SK-N-SH treated with all-trans-retinoic acid at 6 μM for 48 hours (cell line): ENCODE data around the gene FGF22.

ENCODE experiments used
- ATAC-seq: fragments of 200-7000 bp; cut with Tn5 transposase; 3 replicates; pipeline ENCODE4 v1.9.1; 2020; ENCODE audit warnings: mild to moderate bottlenecking, moderate library complexity
- ARNTL ChIP-seq: fragments of 450-650 bp; formaldehyde crosslinking; IDR thresholded peaks from 2 replicates; pipeline ENCODE4 v1.5.0; 2020; ENCODE audit warnings: low read depth, mild to moderate bottlenecking, moderate library complexity, borderline replicate concordance
- BACH2 ChIP-seq: fragments of 250-450 bp; sonication (Bioruptor Pico); IDR thresholded peaks from 2 replicates; pipeline ENCODE4 v1.9.0; 2021; ENCODE audit warnings: mild to moderate bottlenecking, borderline replicate concordance
- CSDC2 ChIP-seq: fragments of 250-450 bp; sonication (Bioruptor Pico); IDR thresholded peaks from 2 replicates; pipeline ENCODE4 v1.5.0; 2020; ENCODE audit warnings: mild to moderate bottlenecking, moderate library complexity
- CSRNP3 ChIP-seq: fragments of 250-450 bp; sonication (Bioruptor Pico); IDR thresholded peaks from 2 replicates; pipeline ENCODE4 v1.5.1; 2021; ENCODE audit warnings: mild to moderate bottlenecking, moderate library complexity
- ESRRG ChIP-seq: fragments of 250-450 bp; sonication (Bioruptor Pico); IDR thresholded peaks from 2 replicates; pipeline ENCODE4 v1.6.1; 2021; ENCODE audit warnings: mild to moderate bottlenecking
- ISL1 ChIP-seq: fragments of 250-450 bp; sonication (Bioruptor Pico); IDR thresholded peaks from 2 replicates; pipeline ENCODE4 v2.1.2; 2022; ENCODE audit warnings: mild to moderate bottlenecking, moderate library complexity
- OSR1 ChIP-seq: fragments of 250-450 bp; sonication (Bioruptor Pico); IDR thresholded peaks from 2 replicates; pipeline ENCODE4 v1.8.0; 2022; ENCODE audit warnings: moderate library complexity, mild to moderate bottlenecking, inconsistent platforms
- POU6F1 ChIP-seq: fragments of 250-450 bp; sonication (Bioruptor Pico); IDR thresholded peaks from 2 replicates; pipeline ENCODE4 v1.8.0; 2021; ENCODE audit warnings: low read depth, mild to moderate bottlenecking, moderate library complexity, borderline replicate concordance
- PPARA ChIP-seq: fragments of 250-450 bp; sonication (Bioruptor Pico); IDR thresholded peaks from 2 replicates; pipeline ENCODE4 v1.5.0; 2020; ENCODE audit warnings: mild to moderate bottlenecking, borderline replicate concordance
- TCF4 ChIP-seq: fragments of 250-450 bp; sonication (Bioruptor Pico); IDR thresholded peaks from 2 replicates; pipeline ENCODE4 v1.8.0; 2021; ENCODE audit warnings: mild to moderate bottlenecking, moderate library complexity, borderline replicate concordance
- TSHZ2 ChIP-seq: fragments of 250-450 bp; sonication (Bioruptor Pico); IDR thresholded peaks from 2 replicates; pipeline ENCODE4 v1.5.0; 2020; ENCODE audit warnings: mild to moderate bottlenecking, moderate library complexity
- ZC3H10 ChIP-seq: fragments of 250-450 bp; sonication (Bioruptor Pico); IDR thresholded peaks from 2 replicates; pipeline ENCODE4 v1.5.1; 2021; ENCODE audit warnings: mild to moderate bottlenecking, moderate library complexity
- ZFP3 ChIP-seq: fragments of 250-450 bp; sonication (Bioruptor Pico); IDR thresholded peaks from 2 replicates; pipeline ENCODE4 v1.5.0; 2020; ENCODE audit warnings: mild to moderate bottlenecking, moderate library complexity
- ZFP30 ChIP-seq: fragments of 450-650 bp; formaldehyde crosslinking; IDR thresholded peaks from 2 replicates; pipeline ENCODE4 v1.5.0; 2022; ENCODE audit warnings: mild to moderate bottlenecking, moderate library complexity
- ZNF565 ChIP-seq: fragments of 450-650 bp; formaldehyde crosslinking; conservative IDR thresholded peaks from 2 replicates; pipeline ENCODE4 v1.5.0; 2020; ENCODE audit warnings: low read depth, mild to moderate bottlenecking, moderate library complexity
- ZNF70 ChIP-seq: fragments of 450-650 bp; formaldehyde crosslinking; IDR thresholded peaks from 2 replicates; pipeline ENCODE4 v1.5.0; 2020; ENCODE audit warnings: mild to moderate bottlenecking, moderate library complexity
- ZNF8 ChIP-seq: fragments of 450-650 bp; formaldehyde crosslinking; IDR thresholded peaks from 2 replicates; pipeline ENCODE4 v1.5.0; 2020; ENCODE audit warnings: mild to moderate bottlenecking, moderate library complexity

The FGF22 gene

GRCh38 chr19:653425-653824 is 13.7 kb downstream of the FGF22 start:
- TF ChIP-seq TCF4 (CRISPR knock-in tag) (no peak), POU6F1 (no peak), ZFP30 (CRISPR knock-in tag) (no peak), TSHZ2 (CRISPR knock-in tag) (no peak), ZC3H10 (CRISPR knock-in tag) (no peak), ESRRG (CRISPR knock-in tag) (no peak), ZNF70 (CRISPR knock-in tag) (no peak), CSRNP3 (CRISPR knock-in tag) (no peak), ARNTL (no peak)
- ATAC-seq: no peak

GRCh38 chr19:655691-656090 is 16.0 kb downstream of the FGF22 start:
- no peak for TF ChIP-seq BACH2 (CRISPR knock-in tag)
- TF ChIP-seq TSHZ2 (CRISPR knock-in tag): no peak
- TF ChIP-seq ZNF8 (CRISPR knock-in tag): no peak
- TF ChIP-seq ZNF565: no peak
- TF ChIP-seq ZFP3: no peak
- no peak for TF ChIP-seq ISL1 (CRISPR knock-in tag)
- TF ChIP-seq ARNTL: no peak
- no peak for ATAC-seq

- no peak for ATAC-seq
- TF ChIP-seq ARNTL (no peak), ZNF565 (no peak), ISL1 (CRISPR knock-in tag) (no peak), ESRRG (CRISPR knock-in tag) (no peak), PPARA (CRISPR knock-in tag) (no peak), CSDC2 (CRISPR knock-in tag) (no peak), ZNF8 (CRISPR knock-in tag) (no peak), OSR1 (CRISPR knock-in tag) (no peak), TSHZ2 (CRISPR knock-in tag) (no peak)
Observed at GRCh38 chr19:656751-657559, 17.3 kb downstream of the FGF22 start.
